GM10266 (cell line): ENCODE measurements around the gene IFT122.

Experiments
- DNase-seq: peaks from one replicate; pipeline ENCODE4 v3.0.0; 2012; ENCODE audit errors: extremely low spot score
- TF ChIP-seq, protein P1 (sequence below): IDR thresholded peaks from 2 replicates; pipeline ENCODE4 v1.5.1; 2012; ENCODE audit warnings: mild to moderate bottlenecking, low read depth; ENCODE audit not compliant: control insufficient read depth, insufficient read depth; ENCODE audit errors: missing control alignments

Gene IFT122

DNA sequence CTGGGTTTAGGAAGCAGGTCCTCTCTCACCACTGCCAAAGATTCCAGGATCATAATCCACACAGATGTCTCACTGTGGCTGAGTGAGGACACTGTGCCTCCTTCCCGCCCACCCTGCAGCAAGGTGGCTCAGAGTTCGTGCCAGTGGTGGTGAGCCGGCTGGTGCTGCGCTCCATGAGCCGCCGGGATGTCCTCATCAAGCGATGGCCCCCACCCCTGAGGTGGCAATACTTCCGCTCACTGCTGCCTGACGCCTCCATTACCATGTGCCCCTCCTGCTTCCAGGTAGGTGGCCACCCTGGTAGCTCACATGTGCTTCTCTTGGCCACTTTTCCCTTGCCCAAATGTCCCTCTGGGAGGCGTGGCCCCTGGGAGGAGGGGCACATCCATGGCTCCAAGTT lies 79.4 kb downstream of the IFT122 start:
- TF ChIP-seq, protein P1, sequence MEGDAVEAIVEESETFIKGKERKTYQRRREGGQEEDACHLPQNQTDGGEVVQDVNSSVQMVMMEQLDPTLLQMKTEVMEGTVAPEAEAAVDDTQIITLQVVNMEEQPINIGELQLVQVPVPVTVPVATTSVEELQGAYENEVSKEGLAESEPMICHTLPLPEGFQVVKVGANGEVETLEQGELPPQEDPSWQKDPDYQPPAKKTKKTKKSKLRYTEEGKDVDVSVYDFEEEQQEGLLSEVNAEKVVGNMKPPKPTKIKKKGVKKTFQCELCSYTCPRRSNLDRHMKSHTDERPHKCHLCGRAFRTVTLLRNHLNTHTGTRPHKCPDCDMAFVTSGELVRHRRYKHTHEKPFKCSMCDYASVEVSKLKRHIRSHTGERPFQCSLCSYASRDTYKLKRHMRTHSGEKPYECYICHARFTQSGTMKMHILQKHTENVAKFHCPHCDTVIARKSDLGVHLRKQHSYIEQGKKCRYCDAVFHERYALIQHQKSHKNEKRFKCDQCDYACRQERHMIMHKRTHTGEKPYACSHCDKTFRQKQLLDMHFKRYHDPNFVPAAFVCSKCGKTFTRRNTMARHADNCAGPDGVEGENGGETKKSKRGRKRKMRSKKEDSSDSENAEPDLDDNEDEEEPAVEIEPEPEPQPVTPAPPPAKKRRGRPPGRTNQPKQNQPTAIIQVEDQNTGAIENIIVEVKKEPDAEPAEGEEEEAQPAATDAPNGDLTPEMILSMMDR = no peak
- no peak for DNase-seq

DNA sequence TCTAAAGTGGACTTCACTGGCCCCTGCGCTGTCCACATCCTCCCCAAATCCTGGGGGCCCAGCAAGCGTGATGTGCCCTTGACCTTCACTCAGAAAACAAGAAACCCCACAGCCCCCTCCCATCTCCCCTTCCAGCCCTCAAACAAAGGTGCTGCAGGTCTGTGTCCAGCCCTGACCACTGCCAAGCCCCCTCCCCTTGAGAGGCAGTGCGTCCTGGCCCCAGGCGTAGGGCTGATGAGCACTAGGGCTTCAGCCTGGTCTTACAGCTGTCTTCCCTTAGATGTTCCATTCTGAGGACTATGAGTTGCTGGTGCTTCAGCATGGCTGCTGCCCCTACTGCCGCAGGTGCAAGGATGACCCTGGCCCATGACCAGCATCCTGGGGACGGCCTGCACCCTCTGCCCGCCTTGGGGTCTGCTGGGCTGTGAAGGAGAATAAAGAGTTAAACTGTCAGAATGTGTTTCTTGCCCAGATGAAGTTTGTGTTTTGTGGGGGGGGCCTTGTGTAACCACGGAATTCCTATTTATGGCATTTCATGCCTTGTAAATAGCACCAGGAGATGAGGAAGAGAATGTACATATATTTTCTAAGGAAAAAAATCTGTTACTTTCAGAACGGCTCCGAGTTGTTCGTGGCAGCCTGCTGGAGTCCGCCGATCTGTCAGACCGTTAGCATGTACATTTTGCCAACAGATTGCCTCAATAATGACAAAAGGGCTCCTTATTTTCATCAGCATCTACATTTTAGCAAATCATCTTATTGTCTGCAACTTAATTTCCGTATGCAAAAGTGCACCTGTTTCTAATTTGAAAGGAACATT lies 80.1 kb downstream of the IFT122 start:
- DNase-seq = no peak
- TF ChIP-seq, protein P1 = no peak

- no peak for DNase-seq
- TF ChIP-seq, protein P1 = no peak
Observed at GRCh38 chr3:129520960-129521359, 80.9 kb downstream of the IFT122 start.

- TF ChIP-seq, protein P1 = no peak
Observed at GRCh38 chr3:129521611-129522010, 81.6 kb downstream of the IFT122 start.

DNA sequence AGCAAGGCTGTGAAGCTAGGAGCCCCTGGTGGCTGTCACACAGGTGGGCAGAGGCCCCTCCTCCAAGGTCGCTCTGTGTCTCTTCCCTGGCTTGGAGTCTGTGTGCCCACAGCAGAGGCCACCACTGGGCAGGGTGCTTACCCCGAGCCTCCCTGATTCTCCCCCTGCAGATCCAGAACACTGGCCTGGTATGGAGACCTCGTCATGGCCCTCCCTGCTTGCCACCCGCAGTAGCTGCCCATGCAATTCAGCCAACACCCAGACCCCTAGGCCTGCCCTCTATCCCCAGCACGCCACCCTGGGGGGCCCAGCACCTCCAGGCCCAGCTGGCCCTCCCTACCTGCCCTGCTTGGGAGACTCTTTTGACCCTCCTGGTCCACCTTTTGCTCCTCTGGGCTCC lies 82.9 kb downstream of the IFT122 start:
- TF ChIP-seq, protein P1 = no peak
- no peak for DNase-seq

More at GRCh38 chr3:129521611-129522010, 81.6 kb downstream of the IFT122 start:
- DNase-seq = no peak

- TF ChIP-seq, protein P1 = no peak
- no peak for DNase-seq
Observed at GRCh38 chr3:129524081-129524480, 84.1 kb downstream of the IFT122 start.

- TF ChIP-seq, protein P1 = no peak
- no peak for DNase-seq
Observed at GRCh38 chr3:129525341-129525968, 85.4 kb downstream of the IFT122 start.
